WTC11 (cell line): ENCODE data around the gene CACNA1E. TPM values are rescaled to one million over a fixed set of nuclear protein-coding genes. Genes with fewer than 3 reads are reported as not detected.

Source experiments
- ATAC-seq: fragments of 200-7000 bp; cut with Tn5 transposase; 2 replicates; pipeline ENCODE4 v1.10.0; 2021; ENCODE audit warnings: mild to moderate bottlenecking, moderate library complexity
- CTCF ChIA-PET: fragments of 300-600 bp; sonication (Branson Sonifier 250); formaldehyde crosslinking; loops from one replicate; lab custom pipeline; 2021; ENCODE audit warnings: antibody characterized with exemption; lab: Charles Lee
- POLR2A ChIA-PET: fragments of 350-600 bp; sonication (Branson Sonifier 250); formaldehyde crosslinking; loops from one replicate; lab custom pipeline; 2021; ENCODE audit warnings: antibody characterized with exemption; lab: Charles Lee
- DNase-seq: peaks from one replicate; pipeline ENCODE4 v3.0.0; 2021; ENCODE audit warnings: low spot score
- H3K27ac Mint-ChIP-seq: 2 replicates; pipeline ENCODE4 v1.8.0; 2021; ENCODE audit warnings: mixed read lengths
- H3K27me3 Mint-ChIP-seq: 2 replicates; pipeline ENCODE4 v1.8.0; 2021; ENCODE audit warnings: low read depth, mild to moderate bottlenecking, moderate library complexity, mixed read lengths
- H3K36me3 Mint-ChIP-seq: 2 replicates; pipeline ENCODE4 v1.8.0; 2021; ENCODE audit warnings: mixed read lengths
- H3K4me1 Mint-ChIP-seq: 2 replicates; pipeline ENCODE4 v1.8.0; 2022; ENCODE audit warnings: mixed read lengths
- H3K4me3 Mint-ChIP-seq: 2 replicates; pipeline ENCODE4 v1.8.0; 2021; ENCODE audit warnings: mild to moderate bottlenecking, moderate library complexity, mixed read lengths
- H3K9me3 Mint-ChIP-seq: 2 replicates; pipeline ENCODE4 v1.8.0; 2021; ENCODE audit warnings: mixed read lengths
- ARID4B ChIP-seq: sonication (generic); formaldehyde crosslinking; IDR thresholded peaks from 2 replicates; pipeline ENCODE4 v1.8.0; 2023; ENCODE audit warnings: missing genetic modification reagents, mild to moderate bottlenecking, borderline replicate concordance
- ATF6 ChIP-seq: sonication (generic); formaldehyde crosslinking; IDR thresholded peaks from 2 replicates; pipeline ENCODE4 v1.8.1; 2023; ENCODE audit warnings: mild to moderate bottlenecking, missing genetic modification reagents
- CREB1 ChIP-seq: sonication (generic); formaldehyde crosslinking; IDR thresholded peaks from 2 replicates; pipeline ENCODE4 v1.8.0; 2023; ENCODE audit warnings: mild to moderate bottlenecking, missing genetic modification reagents
- ESRRA ChIP-seq: sonication (generic); formaldehyde crosslinking; IDR thresholded peaks from 2 replicates; pipeline ENCODE4 v1.8.1; 2022; ENCODE audit warnings: mild to moderate bottlenecking, missing genetic modification reagents, borderline replicate concordance
- FOXP1 ChIP-seq: sonication (generic); formaldehyde crosslinking; IDR thresholded peaks from 2 replicates; pipeline ENCODE4 v1.8.0; 2022; ENCODE audit warnings: missing genetic modification reagents, mild to moderate bottlenecking, moderate library complexity, borderline replicate concordance
- IRF1 ChIP-seq: sonication (generic); formaldehyde crosslinking; IDR thresholded peaks from 2 replicates; pipeline ENCODE4 v1.8.0; 2023; ENCODE audit warnings: missing genetic modification reagents
- MXD4 ChIP-seq: fragments of 250-450 bp; sonication (Bioruptor Pico); IDR thresholded peaks from 2 replicates; pipeline ENCODE4 v1.8.0; 2021; ENCODE audit warnings: mild to moderate bottlenecking, moderate library complexity, borderline replicate concordance
- MYBL2 ChIP-seq: sonication (generic); formaldehyde crosslinking; IDR thresholded peaks from 2 replicates; pipeline ENCODE4 v1.8.1; 2023; ENCODE audit warnings: mild to moderate bottlenecking, moderate library complexity, missing genetic modification reagents
- RORB ChIP-seq: fragments of 250-450 bp; sonication (Bioruptor Pico); IDR thresholded peaks from 2 replicates; pipeline ENCODE4 v1.9.0; 2021; ENCODE audit warnings: mild to moderate bottlenecking
- TEAD4 ChIP-seq: sonication (generic); formaldehyde crosslinking; IDR thresholded peaks from 2 replicates; pipeline ENCODE4 v1.8.0; 2022; ENCODE audit warnings: mild to moderate bottlenecking, missing genetic modification reagents
- ZNF138 ChIP-seq: sonication (generic); formaldehyde crosslinking; conservative IDR thresholded peaks from 2 replicates; pipeline ENCODE4 v1.8.1; 2022; ENCODE audit warnings: mild to moderate bottlenecking, moderate library complexity, missing genetic modification reagents
- ZNF317 ChIP-seq: sonication (generic); formaldehyde crosslinking; IDR thresholded peaks from 2 replicates; pipeline ENCODE4 v1.8.1; 2023; ENCODE audit warnings: low read depth, mild to moderate bottlenecking, moderate library complexity, missing genetic modification reagents, borderline replicate concordance
- ZNF423 ChIP-seq: fragments of 250-450 bp; sonication (Bioruptor Pico); IDR thresholded peaks from 2 replicates; pipeline ENCODE4 v2.1.2; 2022; ENCODE audit warnings: mild to moderate bottlenecking, moderate library complexity
- total RNA-seq: library from RNA; stranded (reverse); gene quantifications from 3 replicates; pipeline ENCODE4 v1.2.3, GENCODE V29; 2021
- TF ChIP-seq, protein P1 (sequence below): fragments of 250-450 bp; sonication (Bioruptor Pico); IDR thresholded peaks from 2 replicates; pipeline ENCODE4 v1.9.0; 2021; ENCODE audit warnings: moderate library complexity, mild to moderate bottlenecking, inconsistent platforms, borderline replicate concordance
- TF ChIP-seq, protein P2 (sequence below): fragments of 250-450 bp; sonication (Bioruptor Pico); IDR thresholded peaks from 2 replicates; pipeline ENCODE4 v1.9.0; 2021; ENCODE audit warnings: mild to moderate bottlenecking
- TF ChIP-seq, protein P3 (sequence below): sonication (generic); formaldehyde crosslinking; IDR thresholded peaks from 2 replicates; pipeline ENCODE4 v1.8.0; 2022; ENCODE audit warnings: mild to moderate bottlenecking, missing genetic modification reagents
- TF ChIP-seq, protein P4 (sequence below): sonication (generic); formaldehyde crosslinking; IDR thresholded peaks from 2 replicates; pipeline ENCODE4 v1.8.1; 2023; ENCODE audit warnings: mild to moderate bottlenecking, moderate library complexity, missing genetic modification reagents

Gene CACNA1E
- total RNA-seq, 1 experiment from 2014 or later, result 0.63 TPM

- TF ChIP-seq MXD4 (CRISPR knock-in tag), result no peak
- TF ChIP-seq ZNF317 (CRISPR knock-in tag), result no peak
- 0 out of 2 replicates have a peak, but pooled peaks have one; percentile 3 for TF ChIP-seq ZNF423 (CRISPR knock-in tag)
Measured at GRCh38 chr1:181608948-181609347, 125.6 kb downstream of the CACNA1E start (continued).

DNA sequence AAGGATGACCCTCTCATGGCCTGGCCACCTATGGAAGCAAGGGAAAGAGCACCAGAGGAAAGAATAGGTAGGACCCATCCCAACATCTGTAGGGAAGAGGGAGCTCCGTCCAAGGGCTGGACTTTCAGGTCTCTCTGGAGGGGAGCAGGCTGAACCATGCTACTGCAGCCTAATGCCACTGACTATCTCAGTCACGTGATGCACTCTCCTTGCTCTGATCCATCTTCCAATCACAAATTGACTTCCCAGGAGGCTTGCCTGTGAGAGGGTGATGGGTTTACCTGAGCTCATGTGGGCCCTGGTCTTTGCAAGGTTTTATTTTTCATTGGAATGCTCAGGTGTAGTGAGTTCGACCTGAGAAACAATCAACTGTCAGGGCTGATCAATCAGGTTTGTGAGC, 128.8 kb downstream of the CACNA1E start:
- Mint-ChIP-seq H3K27me3 (peaks cover 3% of the 10 kb centered on the region; the same call in 1 of the 2 replicates), H3K4me3 (no peak overlapping the region), H3K27ac (no peak overlapping the region), H3K4me1 (peaks cover 25% of the 10 kb centered on the region), H3K9me3 (peaks cover 4% of the 10 kb centered on the region; the same call in 1 of the 2 replicates), H3K36me3 (no peaks in the 10 kb centered on the region)
- no peak for TF ChIP-seq CREB1 (CRISPR knock-in tag)
- no peak for TF ChIP-seq RORB
- TF ChIP-seq, protein P1, sequence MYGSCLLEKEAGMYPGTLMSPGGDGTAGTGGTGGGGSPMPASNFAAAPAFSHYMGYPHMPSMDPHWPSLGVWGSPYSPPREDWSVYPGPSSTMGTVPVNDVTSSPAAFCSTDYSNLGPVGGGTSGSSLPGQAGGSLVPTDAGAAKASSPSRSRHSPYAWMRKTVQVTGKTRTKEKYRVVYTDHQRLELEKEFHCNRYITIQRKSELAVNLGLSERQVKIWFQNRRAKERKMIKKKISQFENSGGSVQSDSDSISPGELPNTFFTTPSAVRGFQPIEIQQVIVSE (CRISPR knock-in tag), result no peak
- TF ChIP-seq, protein P2, sequence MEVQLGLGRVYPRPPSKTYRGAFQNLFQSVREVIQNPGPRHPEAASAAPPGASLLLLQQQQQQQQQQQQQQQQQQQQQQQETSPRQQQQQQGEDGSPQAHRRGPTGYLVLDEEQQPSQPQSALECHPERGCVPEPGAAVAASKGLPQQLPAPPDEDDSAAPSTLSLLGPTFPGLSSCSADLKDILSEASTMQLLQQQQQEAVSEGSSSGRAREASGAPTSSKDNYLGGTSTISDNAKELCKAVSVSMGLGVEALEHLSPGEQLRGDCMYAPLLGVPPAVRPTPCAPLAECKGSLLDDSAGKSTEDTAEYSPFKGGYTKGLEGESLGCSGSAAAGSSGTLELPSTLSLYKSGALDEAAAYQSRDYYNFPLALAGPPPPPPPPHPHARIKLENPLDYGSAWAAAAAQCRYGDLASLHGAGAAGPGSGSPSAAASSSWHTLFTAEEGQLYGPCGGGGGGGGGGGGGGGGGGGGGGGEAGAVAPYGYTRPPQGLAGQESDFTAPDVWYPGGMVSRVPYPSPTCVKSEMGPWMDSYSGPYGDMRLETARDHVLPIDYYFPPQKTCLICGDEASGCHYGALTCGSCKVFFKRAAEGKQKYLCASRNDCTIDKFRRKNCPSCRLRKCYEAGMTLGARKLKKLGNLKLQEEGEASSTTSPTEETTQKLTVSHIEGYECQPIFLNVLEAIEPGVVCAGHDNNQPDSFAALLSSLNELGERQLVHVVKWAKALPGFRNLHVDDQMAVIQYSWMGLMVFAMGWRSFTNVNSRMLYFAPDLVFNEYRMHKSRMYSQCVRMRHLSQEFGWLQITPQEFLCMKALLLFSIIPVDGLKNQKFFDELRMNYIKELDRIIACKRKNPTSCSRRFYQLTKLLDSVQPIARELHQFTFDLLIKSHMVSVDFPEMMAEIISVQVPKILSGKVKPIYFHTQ, result no peak
- TF ChIP-seq FOXP1 (CRISPR knock-in tag), result no peak
- no peak for TF ChIP-seq ZNF138 (CRISPR knock-in tag)
- TF ChIP-seq, protein P3, sequence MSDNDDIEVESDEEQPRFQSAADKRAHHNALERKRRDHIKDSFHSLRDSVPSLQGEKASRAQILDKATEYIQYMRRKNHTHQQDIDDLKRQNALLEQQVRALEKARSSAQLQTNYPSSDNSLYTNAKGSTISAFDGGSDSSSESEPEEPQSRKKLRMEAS, result no peak
- TF ChIP-seq MYBL2 (CRISPR knock-in tag), result no peak
- TF ChIP-seq, protein P4, sequence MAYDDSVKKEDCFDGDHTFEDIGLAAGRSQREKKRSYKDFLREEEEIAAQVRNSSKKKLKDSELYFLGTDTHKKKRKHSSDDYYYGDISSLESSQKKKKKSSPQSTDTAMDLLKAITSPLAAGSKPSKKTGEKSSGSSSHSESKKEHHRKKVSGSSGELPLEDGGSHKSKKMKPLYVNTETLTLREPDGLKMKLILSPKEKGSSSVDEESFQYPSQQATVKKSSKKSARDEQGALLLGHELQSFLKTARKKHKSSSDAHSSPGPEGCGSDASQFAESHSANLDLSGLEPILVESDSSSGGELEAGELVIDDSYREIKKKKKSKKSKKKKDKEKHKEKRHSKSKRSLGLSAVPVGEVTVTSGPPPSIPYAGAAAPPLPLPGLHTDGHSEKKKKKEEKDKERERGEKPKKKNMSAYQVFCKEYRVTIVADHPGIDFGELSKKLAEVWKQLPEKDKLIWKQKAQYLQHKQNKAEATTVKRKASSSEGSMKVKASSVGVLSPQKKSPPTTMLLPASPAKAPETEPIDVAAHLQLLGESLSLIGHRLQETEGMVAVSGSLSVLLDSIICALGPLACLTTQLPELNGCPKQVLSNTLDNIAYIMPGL, result no peak
- TF ChIP-seq ESRRA (CRISPR knock-in tag), result no peak
- TF ChIP-seq ZNF317 (CRISPR knock-in tag), result no peak
- TF ChIP-seq ARID4B, result no peak
- ChIA-PET POLR2A (no interaction called here), CTCF (no interaction called here)
- ATAC-seq (no peak), DNase-seq (no peak)

GRCh38 chr1:181618559-181618958, 135.2 kb downstream of the CACNA1E start:
- CTCF ChIA-PET, result no interaction called here
- Mint-ChIP-seq H3K27ac (no peak overlapping the region), H3K4me3 (no peak overlapping the region), H3K36me3 (no peaks in the 10 kb centered on the region), H3K27me3 (no peaks in the 10 kb centered on the region), H3K9me3 (peaks cover 3% of the 10 kb centered on the region), H3K4me1 (peaks cover 3% of the 10 kb centered on the region)
- no peak for DNase-seq
- POLR2A ChIA-PET, result no interaction called here
- no peak for ATAC-seq
- TF ChIP-seq TEAD4 (CRISPR knock-in tag) (no peak), IRF1 (CRISPR knock-in tag) (no peak), ATF6 (CRISPR knock-in tag) (no peak)
